HG03045 (cell line): ENCODE results near the gene IGFBP2.

ENCODE experiments used
- ATAC-seq: cut with Tn5 transposase; IDR thresholded peaks from one replicate; pipeline ENCODE4 v1.9.1; 2021; ENCODE audit warnings: mild to moderate bottlenecking, moderate library complexity; ENCODE audit not compliant: unreplicated experiment

IGFBP2 gene

GRCh38 chr2:216615298-216616082 is 17.7 kb upstream of the IGFBP2 start:
- no peak for ATAC-seq

GRCh38 chr2:216616083-216616678 is 17.0 kb upstream of the IGFBP2 start:
- no peak for ATAC-seq

GRCh38 chr2:216617159-216617815 is 15.9 kb upstream of the IGFBP2 start:
- ATAC-seq = no peak

GRCh38 chr2:216618785-216619184 is 14.4 kb upstream of the IGFBP2 start:
- no peak for ATAC-seq

GRCh38 chr2:216619411-216620393 is 13.5 kb upstream of the IGFBP2 start:
- no peak for ATAC-seq

- ATAC-seq = no peak
These were observed 12.4 kb upstream of the IGFBP2 start for GRCh38 chr2:216620786-216621185.

- no peak for ATAC-seq
These were observed 11.9 kb upstream of the IGFBP2 start for GRCh38 chr2:216621292-216621691.

GRCh38 chr2:216622526-216622925 is 10.7 kb upstream of the IGFBP2 start:
- ATAC-seq = no peak

GRCh38 chr2:216624251-216624650 is 9.0 kb upstream of the IGFBP2 start:
- no peak for ATAC-seq

GRCh38 chr2:216626168-216626874 is 6.9 kb upstream of the IGFBP2 start:
- no peak for ATAC-seq

GRCh38 chr2:216626875-216627245 is 6.4 kb upstream of the IGFBP2 start:
- no peak for ATAC-seq

GRCh38 chr2:216629784-216630183 is 3.4 kb upstream of the IGFBP2 start:
- no peak for ATAC-seq

GRCh38 chr2:216632346-216632951 is 771 bp upstream of the IGFBP2 start:
- no peak for ATAC-seq

GRCh38 chr2:216633616-216634369 is 573 bp downstream of the IGFBP2 start:
- ATAC-seq = no peak

- ATAC-seq = no peak
These were observed 1.3 kb downstream of the IGFBP2 start for GRCh38 chr2:216634370-216635148.

- ATAC-seq = no peak
These were observed 2.0 kb downstream of the IGFBP2 start for GRCh38 chr2:216635171-216635570.

- no peak for ATAC-seq
These were observed 2.7 kb downstream of the IGFBP2 start for GRCh38 chr2:216635701-216636550.
